ENCODE measurements around the gene NDFIP1. TPM values are rescaled to one million over a fixed set of nuclear protein-coding genes. Genes with fewer than 3 reads are reported as not detected.
"Not testable (repeated sequence)": the region's sequence is repeated elsewhere in the genome, so short reads cannot be mapped to it uniquely, and the experiment has no call there.

Gene NDFIP1
- total and polyA plus RNA-seq, 2 of the 13 experiments (the other 11 are each of a cell fraction or from before 2014, with no cell fraction given) = 12.4 to 15.7 TPM

GRCh38 chr5:142154449-142154841 is 45.9 kb downstream of the NDFIP1 start:
- peaks cover 25% of the 10 kb centered on the region for H3K4me1 ChIP-seq (ENCODE audit: insufficient read depth, low read length)
- H2AFZ ChIP-seq (ENCODE audit: low read length); H3K27me3 ChIP-seq (ENCODE audit: control insufficient read depth in 1 of 2, insufficient read depth in 2 of 2, low read length in 2 of 2); H3K27ac ChIP-seq (ENCODE audit: extremely low read length, insufficient read depth, low read length); POLR2A ChIA-PET; FAIRE-seq; DNase-seq (ENCODE audit: low spot score); H3K79me2 ChIP-seq (ENCODE audit: insufficient read depth, low read length); H3K4me2 ChIP-seq (ENCODE audit: low read depth, low read length); H3K9me3 ChIP-seq (ENCODE audit: low read length); ATAC-seq; H3K4me3 ChIP-seq (replicated peaks in 1 of 3; ENCODE audit: insufficient read depth in 1 of 3, low read depth in 2 of 3, low read length in 3 of 3); H3K36me3 ChIP-seq (replicated peaks in 1 of 2; ENCODE audit: control insufficient read depth in 1 of 2, insufficient read depth in 2 of 2, low read length in 2 of 2); BruUV-seq (replicated peaks); H4K20me1 ChIP-seq (ENCODE audit: insufficient read depth, low read length); H3K9ac ChIP-seq (ENCODE audit: insufficient read depth, low read depth, low read length): not testable (repeated sequence)
- intact Hi-C loops (cut with micrococcal nuclease; ENCODE audit: unreplicated experiment) (loop anchor here (10.0 kb wide), 1 partner anchor 270 kb away; no protein-coding TSS in a partner anchor), in situ Hi-C loops (cut with HindIII; ENCODE audit: extremely low pct_ligation_motif_present, low pct_unique_long_range_greater_than_20kb) (loop anchor here (25.0 kb wide), 1 partner anchor 158 kb away; no protein-coding TSS in a partner anchor)
- CTCF ChIA-PET (ENCODE audit: low intra/inter-chr PET ratio, low total read pairs) = interaction anchor here (4.6 kb wide), 1 partner anchor 394 kb away, joined by 44 read pairs; no protein-coding TSS in a partner anchor
- peak; percentile 84; the same call in 1 of the 2 replicates for TF ChIP-seq ZNF441 (CRISPR knock-in tag; IDR thresholded peaks at IDR 0.05; ENCODE audit: borderline replicate concordance)
- TF ChIP-seq ZNF687 (CRISPR knock-in tag; IDR thresholded peaks at IDR 0.05) = peak; percentile 22; the same call in 1 of the 2 replicates
- 0 out of 2 replicates have a peak, but pooled peaks have one; percentile 36 for TF ChIP-seq ZNF770 (CRISPR knock-in tag; IDR thresholded peaks at IDR 0.05)
- peak; percentile 43; the same call in 1 of the 2 replicates for TF ChIP-seq ZBTB33 (CRISPR knock-in tag; IDR thresholded peaks at IDR 0.05)
- TF ChIP-seq ZBTB38 (CRISPR knock-in tag; IDR thresholded peaks at IDR 0.05) = peak; percentile 96
- WGBS (ENCODE audit: low lambda C conversion rate) = 93% methylated on average over 12 of the region's 12 CpGs
